LNCaP clone FGC (cell line): ENCODE measurements around the gene BCL2A1.
"Not testable (repeated sequence)": the region's sequence is repeated elsewhere in the genome, so short reads cannot be mapped to it uniquely, and the experiment has no call there.

Source experiments
- DNase-seq: peaks from one replicate; pipeline ENCODE4 v3.0.0-alpha.2; 2011; ENCODE audit warnings: low read depth
- H3K4me3 ChIP-seq: 2 replicates; pipeline ENCODE4 v1.5.1; 2011; ENCODE audit warnings: mild to moderate bottlenecking, low read depth, low read length, control low read depth
- CTCF ChIP-seq: IDR thresholded peaks from 2 replicates; pipeline ENCODE4 v1.5.1; 2012; ENCODE audit warnings: mild to moderate bottlenecking; ENCODE audit not compliant: control insufficient read depth, insufficient read depth; ENCODE audit errors: extremely low read depth

Gene BCL2A1

GRCh38 chr15:79970624-79971434, at the start of gene BCL2A1:
Gene BCL2A1 (minus strand): TSS chr15:79971196. CDS start chr15:79971119, 77 bp downstream.
- DNase-seq, result no peak
- no peak for TF ChIP-seq CTCF
- no peak within 1 kb of the TSS for H3K4me3 ChIP-seq

- no peak for DNase-seq
- no peak for TF ChIP-seq CTCF
- no peak overlapping the region for H3K4me3 ChIP-seq
These were observed 49.7 kb upstream of the BCL2A1 start for GRCh38 chr15:80020731-80021130.

GRCh38 chr15:80020149-80020548, 49.2 kb upstream of the BCL2A1 start:
- DNase-seq, H3K4me3 ChIP-seq: not testable (repeated sequence)

GRCh38 chr15:80019168-80019745, 48.3 kb upstream of the BCL2A1 start:
- no peak for DNase-seq
- no peak for TF ChIP-seq CTCF
- no peak overlapping the region for H3K4me3 ChIP-seq

- not testable (repeated sequence) for H3K4me3 ChIP-seq, DNase-seq
These were observed 46.1 kb upstream of the BCL2A1 start for GRCh38 chr15:80017139-80017538.

GRCh38 chr15:80016506-80016905, 45.5 kb upstream of the BCL2A1 start:
- DNase-seq, H3K4me3 ChIP-seq: not testable (repeated sequence)

GRCh38 chr15:80015156-80015555, 44.2 kb upstream of the BCL2A1 start:
- TF ChIP-seq CTCF, result no peak
- no peak overlapping the region for H3K4me3 ChIP-seq
- no peak for DNase-seq

GRCh38 chr15:80014186-80014585, 43.2 kb upstream of the BCL2A1 start:
- not testable (repeated sequence) for DNase-seq

GRCh38 chr15:80012060-80012726, 41.2 kb upstream of the BCL2A1 start:
- no peak overlapping the region for H3K4me3 ChIP-seq
- no peak for DNase-seq
- TF ChIP-seq CTCF, result no peak

More at GRCh38 chr15:80014186-80014585, 43.2 kb upstream of the BCL2A1 start:
- H3K4me3 ChIP-seq, result not testable (repeated sequence)
